Neural cell (in vitro differentiated cells): ENCODE results near the gene ZFYVE26. TPM values are rescaled to one million over a fixed set of nuclear protein-coding genes. Genes with fewer than 3 reads are reported as not detected.
"Not testable (repeated sequence)": the region's sequence is repeated elsewhere in the genome, so short reads cannot be mapped to it uniquely, and the experiment has no call there.

Experiments
- H2AFZ ChIP-seq: fragments of 200-600, 300-800 bp; sonication (generic), shearing (Covaris generic); 2 replicates; pipeline ENCODE4 v1.6.0; 2014; ENCODE audit warnings: low read depth, mild to moderate bottlenecking, antibody characterized with exemption, low read length, moderate library complexity
- H3F3A ChIP-seq: fragments of 200-600 bp; shearing (Covaris generic); 2 replicates; pipeline ENCODE4 v1.6.1; 2016; ENCODE audit warnings: mild to moderate bottlenecking, moderate library complexity, mixed read lengths, antibody characterized with exemption, low read length; ENCODE audit not compliant: insufficient read depth, poor library complexity, severe bottlenecking
- H3K27ac ChIP-seq: fragments of 200-600, 300-800 bp; sonication (generic), shearing (Covaris generic); 2 replicates; pipeline ENCODE4 v1.5.1; 2014; ENCODE audit warnings: mild to moderate bottlenecking, low read length, moderate library complexity
- H3K27me3 ChIP-seq: fragments of 300-800, 200-600 bp; sonication (generic), shearing (Covaris generic); 2 replicates; pipeline ENCODE4 v1.6.0; 2014; ENCODE audit warnings: mild to moderate bottlenecking, low read depth, low read length, moderate library complexity; ENCODE audit not compliant: insufficient read depth
- H3K36me3 ChIP-seq: fragments of 300-800, 200-600 bp; sonication (generic), shearing (Covaris generic); 2 replicates; pipeline ENCODE4 v1.5.1; 2014; ENCODE audit warnings: mild to moderate bottlenecking, antibody characterized with exemption, low read length, moderate library complexity; ENCODE audit not compliant: insufficient read depth
- H3K4me2 ChIP-seq: fragments of 300-800, 200-600 bp; sonication (generic), shearing (Covaris generic); 2 replicates; pipeline ENCODE4 v1.6.0; 2014; ENCODE audit warnings: mild to moderate bottlenecking, low read length
- H3K4me3 ChIP-seq: fragments of 300-800, 200-600 bp; sonication (generic), shearing (Covaris generic); 2 replicates; pipeline ENCODE4 v1.5.1; 2014; ENCODE audit warnings: mild to moderate bottlenecking, low read length, moderate library complexity
- H3K79me2 ChIP-seq: fragments of 200-600 bp; shearing (Covaris generic); replicated peaks from 2 replicates; pipeline ENCODE4 v1.6.0; 2014; ENCODE audit warnings: mild to moderate bottlenecking, low read length, moderate library complexity; ENCODE audit not compliant: insufficient read depth
- H3K9ac ChIP-seq: fragments of 300-800, 200-600 bp; sonication (generic), shearing (Covaris generic); 2 replicates; pipeline ENCODE4 v1.6.1; 2016; ENCODE audit warnings: mild to moderate bottlenecking, low read length, mixed read lengths
- H3K9me2 ChIP-seq: fragments of 200-600 bp; shearing (Covaris generic); 2 replicates; pipeline ENCODE4 v1.6.1; 2016; ENCODE audit warnings: mild to moderate bottlenecking, low read length, mixed read lengths; ENCODE audit not compliant: insufficient read depth
- H3K9me3 ChIP-seq: fragments of 200-600, 300-800 bp; sonication (generic), shearing (Covaris generic); 2 replicates; pipeline ENCODE4 v1.6.1; 2016; ENCODE audit warnings: mild to moderate bottlenecking, mixed run types, low read length, moderate library complexity, mixed read lengths
- H4K20me1 ChIP-seq: fragments of 200-600 bp; shearing (Covaris generic); 2 replicates; pipeline ENCODE4 v1.6.1; 2016; ENCODE audit warnings: mild to moderate bottlenecking, mixed run types; ENCODE audit not compliant: insufficient read depth
- EP300 ChIP-seq: fragments of 450-650 bp; conservative IDR thresholded peaks from 2 replicates; pipeline ENCODE4 v1.6.1; 2014; ENCODE audit warnings: antibody characterized with exemption, mild to moderate bottlenecking, moderate library complexity; ENCODE audit not compliant: poor library complexity, severe bottlenecking
- EZH2 ChIP-seq: fragments of 200-600, 300-800 bp; shearing (Covaris generic), sonication (generic); IDR thresholded peaks from 2 replicates; pipeline ENCODE4 v1.6.1; 2014; ENCODE audit warnings: antibody characterized with exemption, low read length, borderline replicate concordance, mild to moderate bottlenecking; ENCODE audit not compliant: insufficient read depth, poor library complexity, severe bottlenecking
- MXI1 ChIP-seq: fragments of 450-650 bp; conservative IDR thresholded peaks from 2 replicates; pipeline ENCODE4 v1.6.1; 2014; ENCODE audit warnings: antibody characterized with exemption, mild to moderate bottlenecking; ENCODE audit not compliant: poor library complexity, severe bottlenecking
- POLR2AphosphoS5 ChIP-seq: IDR thresholded peaks from 2 replicates; pipeline ENCODE4 v1.6.1; 2012
- RAD21 ChIP-seq: fragments of 450-650 bp; conservative IDR thresholded peaks from 2 replicates; pipeline ENCODE4 v1.6.1; 2014; ENCODE audit warnings: antibody characterized with exemption, mild to moderate bottlenecking, moderate library complexity
- SMC3 ChIP-seq: fragments of 450-650 bp; conservative IDR thresholded peaks from 2 replicates; pipeline ENCODE4 v1.6.1; 2014; ENCODE audit warnings: antibody characterized with exemption, mild to moderate bottlenecking, moderate library complexity; ENCODE audit not compliant: poor library complexity
- TAF1 ChIP-seq: IDR thresholded peaks from 2 replicates; pipeline ENCODE4 v1.6.1; 2012; ENCODE audit warnings: low read depth
- polyA plus RNA-seq: library from polyadenylated mRNA; depleted of rRNA; stranded (reverse); fragments of >200 nt; gene quantifications from 2 replicates; pipeline ENCODE4 v1.2.3, GENCODE V29; 2014
- TF ChIP-seq, protein P1 (sequence below): IDR thresholded peaks from 2 replicates; pipeline ENCODE4 v1.6.1; 2012; ENCODE audit warnings: borderline replicate concordance
- TF ChIP-seq, protein P2 (sequence below): fragments of 450-650 bp; IDR thresholded peaks from 2 replicates; pipeline ENCODE4 v1.5.1; 2014; ENCODE audit warnings: antibody characterized with exemption, mild to moderate bottlenecking, moderate library complexity; ENCODE audit not compliant: poor library complexity, severe bottlenecking

Gene ZFYVE26
- polyA plus RNA-seq, 1 donor from 2014 or later = 8.5 TPM

DNA sequence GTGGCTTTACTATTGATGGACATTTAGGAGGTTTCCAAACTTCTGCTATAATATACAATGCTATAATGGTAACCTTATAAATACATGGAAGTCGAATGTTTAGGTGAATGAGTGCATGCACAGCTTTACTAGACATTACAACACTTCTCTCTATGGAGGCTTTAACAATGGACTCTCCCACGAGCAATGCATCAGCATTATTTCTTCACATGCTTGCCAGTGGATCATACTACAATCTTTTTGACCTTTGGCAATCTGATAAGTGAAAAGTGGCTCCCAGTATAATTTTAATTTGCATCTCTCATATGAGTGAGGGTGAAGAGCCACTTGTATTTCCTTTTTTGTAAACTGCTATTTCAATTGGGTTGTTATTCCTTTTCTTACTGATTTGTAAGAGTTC lies 96.5 kb downstream of the ZFYVE26 start:
- Histone ChIP-seq H2AFZ (no peak overlapping the region), H3F3A (no peaks in the 10 kb centered on the region), H3K9me2 (no peaks in the 10 kb centered on the region), H3K9me3 (no peaks in the 10 kb centered on the region), H3K79me2 (no peaks in the 10 kb centered on the region), H3K4me2 (no peak overlapping the region), H3K36me3 (no peaks in the 10 kb centered on the region), H4K20me1 (no peaks in the 10 kb centered on the region), H3K27ac (no peak overlapping the region), H3K27me3 (no peaks in the 10 kb centered on the region), H3K9ac (no peak overlapping the region), H3K4me3 (no peak overlapping the region)
- TF ChIP-seq RAD21 = no peak
- no peak for TF ChIP-seq TAF1
- TF ChIP-seq POLR2AphosphoS5 = no peak
- TF ChIP-seq, protein P1, sequence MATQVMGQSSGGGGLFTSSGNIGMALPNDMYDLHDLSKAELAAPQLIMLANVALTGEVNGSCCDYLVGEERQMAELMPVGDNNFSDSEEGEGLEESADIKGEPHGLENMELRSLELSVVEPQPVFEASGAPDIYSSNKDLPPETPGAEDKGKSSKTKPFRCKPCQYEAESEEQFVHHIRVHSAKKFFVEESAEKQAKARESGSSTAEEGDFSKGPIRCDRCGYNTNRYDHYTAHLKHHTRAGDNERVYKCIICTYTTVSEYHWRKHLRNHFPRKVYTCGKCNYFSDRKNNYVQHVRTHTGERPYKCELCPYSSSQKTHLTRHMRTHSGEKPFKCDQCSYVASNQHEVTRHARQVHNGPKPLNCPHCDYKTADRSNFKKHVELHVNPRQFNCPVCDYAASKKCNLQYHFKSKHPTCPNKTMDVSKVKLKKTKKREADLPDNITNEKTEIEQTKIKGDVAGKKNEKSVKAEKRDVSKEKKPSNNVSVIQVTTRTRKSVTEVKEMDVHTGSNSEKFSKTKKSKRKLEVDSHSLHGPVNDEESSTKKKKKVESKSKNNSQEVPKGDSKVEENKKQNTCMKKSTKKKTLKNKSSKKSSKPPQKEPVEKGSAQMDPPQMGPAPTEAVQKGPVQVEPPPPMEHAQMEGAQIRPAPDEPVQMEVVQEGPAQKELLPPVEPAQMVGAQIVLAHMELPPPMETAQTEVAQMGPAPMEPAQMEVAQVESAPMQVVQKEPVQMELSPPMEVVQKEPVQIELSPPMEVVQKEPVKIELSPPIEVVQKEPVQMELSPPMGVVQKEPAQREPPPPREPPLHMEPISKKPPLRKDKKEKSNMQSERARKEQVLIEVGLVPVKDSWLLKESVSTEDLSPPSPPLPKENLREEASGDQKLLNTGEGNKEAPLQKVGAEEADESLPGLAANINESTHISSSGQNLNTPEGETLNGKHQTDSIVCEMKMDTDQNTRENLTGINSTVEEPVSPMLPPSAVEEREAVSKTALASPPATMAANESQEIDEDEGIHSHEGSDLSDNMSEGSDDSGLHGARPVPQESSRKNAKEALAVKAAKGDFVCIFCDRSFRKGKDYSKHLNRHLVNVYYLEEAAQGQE = no peak
- TF ChIP-seq MXI1 = no peak
- TF ChIP-seq, protein P2, sequence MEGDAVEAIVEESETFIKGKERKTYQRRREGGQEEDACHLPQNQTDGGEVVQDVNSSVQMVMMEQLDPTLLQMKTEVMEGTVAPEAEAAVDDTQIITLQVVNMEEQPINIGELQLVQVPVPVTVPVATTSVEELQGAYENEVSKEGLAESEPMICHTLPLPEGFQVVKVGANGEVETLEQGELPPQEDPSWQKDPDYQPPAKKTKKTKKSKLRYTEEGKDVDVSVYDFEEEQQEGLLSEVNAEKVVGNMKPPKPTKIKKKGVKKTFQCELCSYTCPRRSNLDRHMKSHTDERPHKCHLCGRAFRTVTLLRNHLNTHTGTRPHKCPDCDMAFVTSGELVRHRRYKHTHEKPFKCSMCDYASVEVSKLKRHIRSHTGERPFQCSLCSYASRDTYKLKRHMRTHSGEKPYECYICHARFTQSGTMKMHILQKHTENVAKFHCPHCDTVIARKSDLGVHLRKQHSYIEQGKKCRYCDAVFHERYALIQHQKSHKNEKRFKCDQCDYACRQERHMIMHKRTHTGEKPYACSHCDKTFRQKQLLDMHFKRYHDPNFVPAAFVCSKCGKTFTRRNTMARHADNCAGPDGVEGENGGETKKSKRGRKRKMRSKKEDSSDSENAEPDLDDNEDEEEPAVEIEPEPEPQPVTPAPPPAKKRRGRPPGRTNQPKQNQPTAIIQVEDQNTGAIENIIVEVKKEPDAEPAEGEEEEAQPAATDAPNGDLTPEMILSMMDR = no peak
- no peak for TF ChIP-seq EZH2
- TF ChIP-seq SMC3 = no peak
- TF ChIP-seq EP300 = no peak

DNA sequence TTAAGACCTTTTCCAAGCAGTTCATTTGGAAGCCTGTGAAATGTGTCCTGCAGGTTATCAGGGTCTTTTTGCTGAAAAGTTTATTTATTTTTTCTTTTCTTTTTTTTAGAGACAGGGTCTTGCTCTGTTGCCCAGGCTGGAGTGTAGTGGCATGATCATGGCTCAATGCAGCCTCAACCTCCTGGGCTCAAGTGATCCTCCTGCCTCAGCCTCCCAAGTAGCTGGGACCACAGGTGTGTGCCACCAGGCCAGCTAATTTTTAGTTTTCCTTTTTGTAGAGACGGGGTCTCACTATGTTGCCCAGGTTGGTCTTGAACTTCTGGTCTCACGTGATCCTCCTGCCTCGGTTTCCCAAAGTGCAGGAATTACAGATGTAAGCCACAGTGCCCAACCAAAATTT lies 97.0 kb downstream of the ZFYVE26 start:
- not testable (repeated sequence) for H4K20me1 ChIP-seq, H3K4me2 ChIP-seq, H3K9ac ChIP-seq, H3K27ac ChIP-seq, H3K79me2 ChIP-seq, H3K4me3 ChIP-seq, H3K9me2 ChIP-seq, H2AFZ ChIP-seq, H3K27me3 ChIP-seq, H3F3A ChIP-seq, H3K36me3 ChIP-seq, H3K9me3 ChIP-seq

DNA sequence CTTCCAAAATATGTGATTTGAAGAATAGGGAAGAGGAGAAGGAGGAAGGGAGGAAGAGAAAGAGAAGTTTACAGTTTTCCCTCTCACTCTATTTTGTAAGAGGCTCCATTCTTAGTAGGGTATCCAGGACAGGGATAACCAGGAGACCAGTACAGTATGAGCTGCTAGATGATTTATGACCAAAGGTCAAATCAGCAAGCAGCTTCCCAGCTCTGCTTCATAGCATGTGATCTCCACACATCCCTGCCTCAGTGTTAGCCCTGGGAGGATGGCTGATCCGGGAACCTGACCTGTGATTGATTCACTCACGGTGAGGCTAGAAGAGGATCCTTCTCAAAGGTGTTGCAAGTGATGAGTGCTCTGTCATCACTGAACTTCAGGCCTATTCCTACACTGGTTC lies 98.1 kb downstream of the ZFYVE26 start:
- H3K9me3 ChIP-seq = no peaks in the 10 kb centered on the region
- no peaks in the 10 kb centered on the region for H3F3A ChIP-seq
- no peaks in the 10 kb centered on the region for H3K36me3 ChIP-seq
- H4K20me1 ChIP-seq = no peaks in the 10 kb centered on the region
- no peaks in the 10 kb centered on the region for H3K9me2 ChIP-seq
- H3K27ac ChIP-seq = no peak overlapping the region
- H2AFZ ChIP-seq = no peak overlapping the region
- no peak for TF ChIP-seq POLR2AphosphoS5
- TF ChIP-seq, protein P1 = no peak
- TF ChIP-seq EZH2 = no peak
- no peak for TF ChIP-seq EP300
- TF ChIP-seq RAD21 = no peak
- no peak for TF ChIP-seq SMC3
- TF ChIP-seq MXI1 = no peak
- no peak for TF ChIP-seq TAF1
- TF ChIP-seq, protein P2 = no peak
- no peak overlapping the region for H3K4me3 ChIP-seq
- H3K27me3 ChIP-seq = no peaks in the 10 kb centered on the region
- no peak overlapping the region for H3K4me2 ChIP-seq
- no peaks in the 10 kb centered on the region for H3K79me2 ChIP-seq
- no peak overlapping the region for H3K9ac ChIP-seq
